GM18873 (cell line): Measurements from ENCODE around the gene PBX3.

Source experiments
- ATAC-seq: cut with Tn5 transposase; IDR thresholded peaks from one replicate; pipeline ENCODE4 v1.9.1; 2021; ENCODE audit warnings: mild to moderate bottlenecking, moderate library complexity, moderate number of reproducible peaks; ENCODE audit not compliant: unreplicated experiment, low FRiP score

PBX3 gene

GRCh38 chr9:125897481-125897880 lies 150.3 kb downstream of the PBX3 start:
- ATAC-seq: no peak

GRCh38 chr9:125902214-125902613 lies 155.0 kb downstream of the PBX3 start:
- no peak for ATAC-seq

DNA sequence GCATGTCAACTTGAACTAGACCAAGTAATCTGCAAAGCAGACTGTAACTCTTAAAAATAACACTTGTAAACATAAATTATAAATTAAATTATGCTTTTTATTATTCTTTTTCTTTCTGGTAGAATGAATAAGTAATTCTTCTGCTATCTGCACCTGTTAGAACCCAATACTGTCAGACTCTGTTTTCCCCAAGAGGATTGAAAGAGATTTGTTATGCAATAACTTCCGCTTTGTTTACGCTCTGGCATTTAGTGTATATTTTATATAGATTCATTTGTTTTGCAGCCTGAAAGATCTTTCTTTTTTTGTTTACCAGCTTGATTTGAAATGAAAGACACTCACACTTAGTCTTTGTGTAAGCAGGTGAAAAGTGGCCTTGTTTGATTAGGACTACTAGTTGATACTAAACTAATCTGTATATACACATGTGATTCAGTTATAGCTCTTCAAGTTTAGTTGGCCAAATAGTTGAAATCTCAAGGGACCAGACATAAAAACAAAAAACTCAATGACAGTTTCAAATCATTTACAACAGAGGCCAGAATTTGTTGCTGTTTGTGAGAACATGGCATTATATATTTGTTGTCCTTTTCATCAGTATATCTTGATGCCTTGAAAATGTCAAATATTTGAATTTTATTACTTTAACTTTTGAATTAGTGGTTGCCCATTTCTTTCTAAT lies 155.8 kb downstream of the PBX3 start:
- ATAC-seq: no peak

DNA sequence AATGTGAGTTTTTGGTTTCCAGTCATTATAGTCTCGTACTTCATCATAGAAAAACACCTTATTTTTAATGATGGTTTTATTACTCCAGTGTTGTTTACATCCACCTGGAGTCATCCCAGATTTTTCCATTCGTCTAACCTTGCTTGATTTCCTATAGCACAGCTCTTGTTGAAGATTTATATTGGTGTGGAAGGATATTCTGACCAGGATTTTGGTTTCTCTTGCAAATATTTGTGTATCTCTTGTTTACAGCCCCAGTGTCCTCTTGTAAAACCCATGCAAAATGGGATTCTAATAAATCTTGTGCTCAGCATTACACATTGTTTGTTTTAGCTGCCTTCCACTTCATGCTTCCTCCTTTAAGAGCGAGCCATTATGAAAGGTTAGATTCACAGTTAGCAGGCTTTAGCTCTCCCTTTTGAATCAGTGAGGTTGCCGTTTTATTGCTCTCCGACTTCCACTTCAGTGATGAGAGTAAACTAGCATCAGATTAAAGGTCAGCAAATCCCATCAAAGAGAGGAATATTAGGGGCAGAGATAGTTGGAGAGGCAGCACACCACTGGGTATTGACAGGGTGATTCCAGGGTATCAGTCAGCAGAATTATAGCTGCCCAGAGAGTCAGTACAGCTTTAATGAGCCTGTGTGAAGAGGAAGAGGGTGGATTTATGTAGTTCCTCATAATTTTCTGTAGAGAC lies 157.1 kb downstream of the PBX3 start:
- ATAC-seq: no peak

DNA sequence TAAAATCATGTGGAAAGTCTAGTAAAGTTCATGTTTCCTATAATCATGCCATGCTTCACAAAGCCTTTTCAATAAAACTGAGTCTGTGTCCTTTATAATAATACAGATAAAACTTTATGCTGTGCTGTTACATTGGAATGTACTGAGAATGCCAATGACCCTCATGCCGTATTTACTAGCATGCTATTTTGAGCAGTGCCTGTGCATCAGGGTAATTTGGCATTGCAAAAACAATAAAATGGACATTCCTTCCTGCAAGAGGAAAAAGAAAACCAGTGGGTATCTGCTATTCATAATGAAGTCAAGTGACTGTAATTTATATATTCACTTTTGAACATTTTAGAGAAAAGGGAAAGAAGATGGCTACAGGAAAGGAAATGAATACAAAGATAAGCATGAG lies 159.0 kb downstream of the PBX3 start:
- ATAC-seq: no peak

DNA sequence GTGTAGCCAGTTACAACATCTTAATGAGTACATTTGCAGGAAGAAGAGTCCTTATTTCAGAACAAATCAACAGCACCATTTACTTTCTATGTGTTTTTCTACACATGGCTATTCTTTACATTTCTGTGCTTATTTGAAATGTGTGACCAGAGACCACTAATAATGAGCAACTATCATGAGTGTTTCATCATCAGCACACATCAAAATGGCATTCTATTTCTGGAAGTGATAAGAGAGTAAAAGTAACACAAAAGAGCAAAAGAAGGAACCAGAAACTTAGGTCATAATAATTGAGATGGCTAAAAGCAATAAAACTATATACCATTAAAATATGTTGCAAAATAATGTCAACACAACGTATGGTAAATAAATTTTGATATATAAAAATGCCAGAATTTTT lies 159.7 kb downstream of the PBX3 start:
- no peak for ATAC-seq

- ATAC-seq: no peak
Measured at GRCh38 chr9:125908136-125908535, 161.0 kb downstream of the PBX3 start.

- no peak for ATAC-seq
Measured at GRCh38 chr9:125908966-125909365, 161.8 kb downstream of the PBX3 start.

- ATAC-seq: no peak
Measured at GRCh38 chr9:125909459-125909858, 162.3 kb downstream of the PBX3 start.

DNA sequence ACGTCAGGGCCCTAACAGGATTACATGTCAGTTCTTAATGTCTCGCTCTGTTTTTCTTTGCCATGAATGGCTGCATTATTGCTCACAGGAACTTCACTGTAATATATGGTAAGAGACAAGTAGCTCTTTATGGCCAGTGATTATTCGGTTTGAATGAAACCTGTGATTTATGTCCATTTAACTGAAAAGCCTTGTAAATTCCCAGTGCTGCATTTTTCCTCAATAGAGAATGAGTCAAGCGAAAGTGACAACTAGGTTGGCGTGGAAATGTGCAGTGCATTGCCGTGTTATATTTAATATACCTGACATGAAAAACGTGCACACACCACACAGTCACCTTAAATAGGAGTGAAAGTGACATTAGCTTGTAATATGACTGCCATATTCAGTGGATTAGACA lies 163.1 kb downstream of the PBX3 start:
- no peak for ATAC-seq

DNA sequence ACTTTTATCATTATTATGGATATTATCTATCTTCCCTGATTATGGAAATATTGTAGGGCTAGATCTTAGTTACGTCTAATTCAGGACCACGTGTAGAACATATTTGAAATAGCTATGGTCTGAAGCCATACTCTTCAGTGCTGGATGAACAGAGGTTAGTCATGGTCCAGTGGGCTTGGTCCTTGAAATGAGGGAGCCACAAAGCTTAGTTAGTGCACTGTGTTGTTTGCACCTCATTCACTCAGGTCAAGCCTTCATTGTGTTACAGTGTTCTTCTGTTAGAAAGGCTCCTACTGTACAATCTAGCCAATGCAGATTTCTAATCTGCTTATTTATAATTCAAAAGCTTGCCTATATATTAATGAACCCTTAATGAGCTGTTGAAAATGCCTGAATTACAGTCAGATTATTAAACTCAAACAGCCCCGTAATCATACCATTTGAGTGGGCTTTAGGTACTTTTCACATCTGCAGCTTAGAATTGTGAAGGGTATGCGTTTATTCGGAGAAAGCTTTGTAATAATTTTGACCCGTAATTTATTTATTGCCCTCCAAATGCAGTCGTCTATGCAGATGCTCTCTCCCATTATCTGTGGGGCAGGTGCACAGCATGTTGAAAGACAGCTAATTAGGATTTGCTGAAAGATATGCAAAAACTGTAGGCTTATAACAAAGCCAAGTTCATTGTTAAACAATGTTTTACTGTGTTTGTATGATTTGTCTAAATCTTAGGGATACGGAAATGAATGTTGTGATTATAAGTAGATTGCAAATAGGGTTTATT lies 164.9 kb downstream of the PBX3 start:
- no peak for ATAC-seq

DNA sequence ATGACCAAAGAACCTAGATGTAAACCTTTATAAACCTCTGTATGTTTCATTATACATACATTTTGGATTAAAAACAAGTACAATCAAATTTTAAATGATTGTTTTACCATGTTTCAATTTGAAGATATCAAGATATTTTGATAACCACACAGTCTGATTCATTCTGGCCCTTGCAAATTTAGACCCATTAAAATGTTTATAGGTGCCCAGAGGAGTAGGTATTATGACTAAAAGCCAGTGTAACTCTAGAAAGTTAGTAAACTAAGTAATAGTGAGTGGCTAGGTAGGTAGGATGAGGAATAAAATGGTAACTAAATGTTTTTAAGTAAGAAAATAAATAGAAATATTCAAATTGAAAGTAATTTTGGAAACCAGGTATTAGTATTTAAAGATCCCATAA lies 165.5 kb downstream of the PBX3 start:
- no peak for ATAC-seq

- ATAC-seq: no peak
Measured at GRCh38 chr9:125913551-125913950, 166.4 kb downstream of the PBX3 start.

- ATAC-seq: no peak
Measured at GRCh38 chr9:125914411-125914810, 167.2 kb downstream of the PBX3 start.

DNA sequence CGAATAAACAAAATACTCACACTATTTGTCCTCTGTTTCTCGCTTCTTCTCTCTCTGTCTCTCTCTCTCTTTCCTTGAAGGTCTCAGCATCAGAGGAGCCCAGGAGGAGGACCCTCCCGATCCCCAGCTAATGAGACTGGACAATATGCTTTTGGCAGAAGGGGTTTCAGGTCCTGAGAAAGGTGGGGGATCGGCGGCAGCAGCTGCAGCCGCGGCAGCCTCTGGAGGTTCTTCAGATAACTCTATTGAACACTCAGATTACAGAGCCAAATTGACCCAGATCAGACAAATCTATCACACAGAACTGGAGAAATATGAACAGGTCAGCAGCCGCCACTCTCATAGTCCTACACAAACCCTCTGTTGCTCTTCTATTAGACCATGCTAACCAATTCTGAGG lies 168.4 kb downstream of the PBX3 start:
- ATAC-seq: no peak

- ATAC-seq: no peak
Measured at GRCh38 chr9:125919565-125919964, 172.4 kb downstream of the PBX3 start.

DNA sequence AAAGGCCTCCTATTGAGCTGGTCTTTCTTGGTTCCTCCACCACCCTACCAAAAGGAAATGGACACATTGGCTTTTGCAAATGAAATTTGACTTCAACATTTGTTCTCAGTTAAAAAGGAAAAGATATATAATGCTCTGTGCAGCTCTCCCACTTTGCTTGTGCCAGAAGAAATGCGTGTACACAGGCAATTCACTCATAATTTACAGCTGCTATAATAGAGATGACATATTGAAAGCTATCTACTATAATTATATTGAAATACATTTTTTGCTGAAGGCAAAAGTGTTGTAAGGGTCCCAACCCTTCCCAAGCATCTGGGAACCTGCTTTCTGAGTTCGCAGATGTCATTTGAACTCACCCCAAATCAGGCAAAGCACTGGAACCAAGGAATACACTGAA lies 173.2 kb downstream of the PBX3 start:
- no peak for ATAC-seq

DNA sequence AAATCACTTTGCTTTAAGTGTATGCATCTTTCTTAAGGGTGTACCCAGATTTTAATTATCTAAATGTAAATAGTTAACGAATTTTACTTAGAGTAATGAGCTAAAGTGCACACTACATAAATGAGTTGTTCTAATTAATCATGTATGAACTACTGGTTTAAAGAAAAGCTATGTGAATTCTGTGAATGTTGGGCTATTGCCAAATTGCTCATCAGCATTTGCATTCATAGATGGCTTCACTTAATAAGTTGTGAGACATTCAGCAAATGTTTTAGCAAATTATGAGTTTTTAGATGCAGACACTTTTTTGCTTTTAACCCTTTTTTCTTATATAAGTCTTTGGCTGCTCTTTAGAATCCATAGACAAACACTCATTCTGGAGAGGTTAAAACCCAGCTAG lies 175.7 kb downstream of the PBX3 start:
- ATAC-seq: no peak

GRCh38 chr9:125924351-125924750 lies 177.2 kb downstream of the PBX3 start:
- no peak for ATAC-seq

DNA sequence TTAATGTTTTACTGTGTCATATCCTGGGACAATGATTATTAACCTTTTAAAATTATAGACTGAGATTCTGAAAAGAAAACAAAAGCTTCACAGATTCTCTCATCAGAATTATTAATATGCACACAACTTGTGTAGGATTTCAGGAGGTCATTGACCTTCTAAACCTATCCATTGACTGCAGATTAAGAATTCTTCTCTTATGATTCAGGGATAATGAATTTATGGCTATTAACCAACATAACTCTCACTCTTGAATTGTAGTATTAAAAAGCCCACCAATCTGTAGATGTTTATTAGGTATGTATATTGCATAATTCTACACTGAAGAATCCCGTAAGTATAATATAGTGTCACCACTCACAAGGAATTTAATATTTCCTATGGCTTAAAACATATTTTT lies 179.8 kb downstream of the PBX3 start:
- ATAC-seq: no peak

GRCh38 chr9:125929846-125930245 lies 182.7 kb downstream of the PBX3 start:
- no peak for ATAC-seq

DNA sequence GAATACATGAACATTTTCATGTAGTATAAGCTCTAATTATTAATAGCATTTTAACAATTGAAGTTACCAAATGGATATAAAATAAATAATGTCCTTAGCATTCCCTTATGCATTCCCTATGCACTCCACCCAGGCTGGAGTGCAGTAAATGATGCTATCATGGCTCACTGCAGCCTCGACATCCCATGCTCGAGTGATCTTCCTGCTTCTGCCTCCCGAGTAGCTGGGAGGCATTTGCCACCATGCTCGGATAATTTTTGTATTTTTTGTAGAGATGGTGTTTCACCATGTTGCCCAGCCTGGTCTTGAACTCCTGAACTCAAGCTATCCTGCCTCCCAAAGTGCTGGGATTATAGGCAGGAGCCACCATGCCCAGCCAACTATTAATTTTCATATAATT lies 184.0 kb downstream of the PBX3 start:
- ATAC-seq: no peak
